Omental fat pad (tissue), 4 donors: ENCODE data around the gene CFDP1. TPM values are rescaled to one million over a fixed set of nuclear protein-coding genes. Genes with fewer than 3 reads are reported as not detected.

ENCODE experiments used
- ATAC-seq: fragments of 150-250 bp; one replicate; pipeline ENCODE4 v1.9.1; 2016; ENCODE audit warnings: mild to moderate bottlenecking, moderate library complexity; ENCODE audit not compliant: low FRiP score
- DNase-seq: peaks from one replicate; pipeline ENCODE4 v3.0.0-alpha.2; 2019; ENCODE audit warnings: low spot score
- total RNA-seq, 4 donors: library from RNA; depleted of rRNA; stranded (reverse); fragments of >200 nt; gene quantifications; one replicate each; pipeline ENCODE4 v1.1.0, GENCODE V29; 2016
- TF ChIP-seq, protein P1 (sequence below), 3 donors: fragments of 450-650 bp; IDR thresholded peaks; one replicate each; pipeline ENCODE4 v1.5.1; 2016 to 2017; ENCODE audit warnings: antibody characterized with exemption in 3 of 3, mild to moderate bottlenecking in 3 of 3, moderate library complexity in 2 of 3

The CFDP1 gene
- total RNA-seq, 4 donors from 2014 or later = 37.5 to 54.4 (median 49.2) TPM

DNA sequence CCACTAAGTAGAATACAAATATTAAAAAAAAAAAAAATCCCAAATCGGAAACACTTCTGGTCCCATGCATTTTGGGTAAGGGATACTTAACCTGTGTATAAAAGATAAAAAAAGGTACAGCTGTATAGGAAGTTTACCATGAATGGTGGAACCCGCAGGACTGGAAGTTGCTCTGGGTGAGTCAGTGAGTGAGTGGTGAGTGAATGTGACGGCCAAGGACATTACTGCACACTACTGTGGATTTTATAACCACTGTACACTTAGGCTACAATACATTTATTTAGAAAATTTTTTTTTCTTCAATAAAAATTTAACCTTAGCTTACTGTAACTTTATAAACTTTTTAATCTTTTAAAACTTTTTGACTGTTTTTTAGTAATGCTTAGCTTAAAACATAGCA is 110.6 kb downstream of the CFDP1 start:
- TF ChIP-seq, protein P1, sequence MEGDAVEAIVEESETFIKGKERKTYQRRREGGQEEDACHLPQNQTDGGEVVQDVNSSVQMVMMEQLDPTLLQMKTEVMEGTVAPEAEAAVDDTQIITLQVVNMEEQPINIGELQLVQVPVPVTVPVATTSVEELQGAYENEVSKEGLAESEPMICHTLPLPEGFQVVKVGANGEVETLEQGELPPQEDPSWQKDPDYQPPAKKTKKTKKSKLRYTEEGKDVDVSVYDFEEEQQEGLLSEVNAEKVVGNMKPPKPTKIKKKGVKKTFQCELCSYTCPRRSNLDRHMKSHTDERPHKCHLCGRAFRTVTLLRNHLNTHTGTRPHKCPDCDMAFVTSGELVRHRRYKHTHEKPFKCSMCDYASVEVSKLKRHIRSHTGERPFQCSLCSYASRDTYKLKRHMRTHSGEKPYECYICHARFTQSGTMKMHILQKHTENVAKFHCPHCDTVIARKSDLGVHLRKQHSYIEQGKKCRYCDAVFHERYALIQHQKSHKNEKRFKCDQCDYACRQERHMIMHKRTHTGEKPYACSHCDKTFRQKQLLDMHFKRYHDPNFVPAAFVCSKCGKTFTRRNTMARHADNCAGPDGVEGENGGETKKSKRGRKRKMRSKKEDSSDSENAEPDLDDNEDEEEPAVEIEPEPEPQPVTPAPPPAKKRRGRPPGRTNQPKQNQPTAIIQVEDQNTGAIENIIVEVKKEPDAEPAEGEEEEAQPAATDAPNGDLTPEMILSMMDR (IDR thresholded peaks at IDR 0.05) = no peak
- DNase-seq (no peak), ATAC-seq (no peak)

DNA sequence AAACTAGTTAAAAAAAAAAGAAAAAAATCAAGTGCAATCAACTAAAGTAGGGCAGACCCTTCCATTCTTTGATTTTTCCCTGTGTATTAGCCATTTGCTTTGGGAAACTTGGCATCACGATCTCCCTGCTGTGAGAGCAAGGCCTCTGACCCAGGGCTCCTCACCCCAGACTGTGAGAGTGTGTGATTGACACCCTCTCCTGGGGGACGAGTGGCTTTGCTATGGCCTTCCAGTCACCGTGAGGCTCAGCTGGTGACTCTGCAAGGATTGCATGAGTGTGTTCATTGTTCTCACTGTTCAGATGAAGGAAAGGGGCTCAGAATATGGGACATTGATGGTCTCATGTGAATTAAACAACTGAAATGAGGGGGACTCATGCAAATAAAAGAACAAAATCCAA is 112.9 kb downstream of the CFDP1 start:
- DNase-seq = no peak
- TF ChIP-seq, protein P1 (IDR thresholded peaks at IDR 0.05) = no peak
- ATAC-seq = no peak

DNA sequence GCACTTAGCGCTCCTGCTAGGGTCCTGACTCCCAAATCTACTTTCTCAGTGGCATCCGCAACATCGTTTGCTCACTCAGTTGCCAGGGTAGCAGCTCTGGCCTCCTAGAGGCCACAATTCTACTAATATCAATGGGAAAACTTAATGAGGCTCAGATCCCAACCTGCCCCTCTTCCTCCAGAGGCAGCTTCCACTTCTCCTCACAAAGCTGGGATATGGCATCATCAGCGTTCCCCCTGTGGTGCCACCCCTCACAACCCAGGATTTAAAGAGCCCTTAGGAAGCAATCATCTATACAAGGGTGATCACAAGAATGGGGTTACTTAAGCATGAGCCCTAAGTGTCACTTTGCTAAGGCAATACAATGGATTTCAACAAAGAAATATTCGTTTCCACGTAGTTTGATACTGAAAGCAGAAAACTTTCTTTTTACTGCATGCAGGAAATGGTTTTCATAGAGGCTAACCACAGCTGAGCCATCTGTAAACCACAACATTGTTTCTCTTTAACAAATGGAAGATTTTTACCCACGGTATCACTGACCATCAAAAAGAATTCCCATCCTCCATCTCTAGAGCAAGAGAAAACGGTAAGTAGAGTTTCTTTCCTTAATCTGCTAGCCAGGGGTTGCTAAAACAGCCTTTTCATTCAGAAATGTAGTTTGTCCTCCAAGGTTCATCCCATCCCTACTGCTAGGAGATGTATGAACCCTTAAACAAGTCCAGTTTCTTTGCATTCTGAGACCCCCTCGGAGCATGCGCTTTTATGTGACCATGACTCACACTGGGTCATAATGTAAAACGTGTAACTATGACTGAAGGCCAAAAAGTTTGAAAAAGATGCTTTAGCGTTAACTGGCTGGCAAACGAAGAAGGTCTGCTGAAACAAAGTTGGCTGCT is 113.5 kb downstream of the CFDP1 start:
- no peak for DNase-seq
- TF ChIP-seq, protein P1 (IDR thresholded peaks at IDR 0.05) = no peak
- no peak for ATAC-seq

DNA sequence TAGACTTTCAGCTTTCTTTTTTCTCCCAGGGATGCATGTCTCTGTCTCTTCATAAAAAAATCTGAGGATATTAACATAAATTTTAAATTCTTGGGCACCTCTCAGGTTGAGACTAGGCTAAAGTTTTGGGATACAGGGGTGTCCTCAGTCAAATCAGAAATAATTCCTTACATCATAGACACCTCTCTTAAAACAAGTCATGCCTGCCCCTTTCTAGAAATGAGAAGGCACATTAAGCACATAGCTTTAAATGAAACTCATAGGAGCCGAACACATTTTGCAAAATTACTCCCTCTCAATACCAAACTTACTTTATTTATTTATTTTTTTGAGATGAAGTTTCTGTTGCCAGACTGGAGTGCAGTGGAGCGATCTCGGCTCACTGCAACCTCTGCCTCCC is 114.6 kb downstream of the CFDP1 start:
- TF ChIP-seq, protein P1 (IDR thresholded peaks at IDR 0.05) = no peak
- no peak for DNase-seq
- no peak for ATAC-seq

DNA sequence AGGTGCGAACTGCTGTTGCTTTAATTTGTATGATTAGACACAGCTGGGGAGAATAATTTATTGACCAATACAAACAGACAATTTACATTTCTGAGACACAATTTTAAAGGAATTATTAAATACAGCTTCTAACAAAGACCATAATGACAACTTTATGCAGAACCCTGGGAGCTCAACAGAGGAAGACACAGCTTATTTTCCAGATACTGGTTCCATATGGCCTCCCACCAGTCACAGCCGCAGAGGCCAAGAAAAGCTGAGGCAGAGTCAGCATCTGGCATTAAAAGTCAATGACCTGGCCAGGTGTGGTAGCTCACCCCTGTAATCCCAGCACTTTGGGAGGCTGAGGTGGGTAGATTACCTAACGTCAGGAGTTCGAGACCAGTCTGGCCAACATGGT is 115.8 kb downstream of the CFDP1 start:
- peak; percentile 38 for ATAC-seq
- TF ChIP-seq, protein P1 (IDR thresholded peaks at IDR 0.05) = no peak
- DNase-seq = no peak

DNA sequence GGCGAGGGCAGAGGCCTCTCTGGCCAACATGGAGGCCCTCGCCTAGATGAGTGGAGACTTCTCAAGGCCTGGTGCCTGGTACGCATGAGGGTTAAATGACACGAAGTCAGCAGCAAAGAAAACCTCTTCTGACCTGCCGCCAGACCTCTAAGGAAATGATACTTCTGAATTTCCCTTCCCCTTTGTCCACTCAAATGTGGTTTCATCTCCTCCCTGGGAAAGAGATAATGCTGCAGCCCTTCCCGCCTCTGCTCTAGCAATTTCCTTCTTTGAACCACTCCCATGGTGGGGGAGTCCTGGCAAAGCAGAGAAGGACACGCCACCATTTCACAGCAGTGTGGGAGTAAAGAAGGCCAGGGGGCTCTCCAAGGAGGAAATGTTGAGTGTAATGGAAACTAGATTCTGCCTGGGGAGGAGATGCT is 116.2 kb downstream of the CFDP1 start:
- no peak for DNase-seq
- TF ChIP-seq, protein P1 (IDR thresholded peaks at IDR 0.05) = no peak
- peak; percentile 70 for ATAC-seq
